ENCODE measurements around the gene SMIM14.
A peak's percentile ranks its signal among the peaks of the same experiment; 100 is the strongest.
"Not testable (repeated sequence)": the region's sequence is repeated elsewhere in the genome, so short reads cannot be mapped to it uniquely, and the experiment has no call there.

Gene SMIM14

GRCh38 chr4:39648213-39648612 lies 9.5 kb upstream of the SMIM14 start:
- DNase-seq (ENCODE audit: low read depth in 2 of 2) = no peak

GRCh38 chr4:39642885-39643552 lies 4.4 kb upstream of the SMIM14 start:
- DNase-seq (ENCODE audit: low read depth in 2 of 2) = no peak

GRCh38 chr4:39641451-39641850 lies 2.8 kb upstream of the SMIM14 start:
- no peak for DNase-seq (ENCODE audit: low read depth in 2 of 2)

- DNase-seq (ENCODE audit: low read depth in 2 of 2) = peak in 1 of 2 donors; percentile 12
These were observed 895 bp downstream of the SMIM14 start for GRCh38 chr4:39637586-39638353.

- DNase-seq (ENCODE audit: low read depth in 2 of 2) = no peak
These were observed 1.5 kb downstream of the SMIM14 start for GRCh38 chr4:39637221-39637585.

GRCh38 chr4:39636531-39637184 lies 2.0 kb downstream of the SMIM14 start:
- no peak for DNase-seq (ENCODE audit: low read depth in 2 of 2)

- no peak for DNase-seq (ENCODE audit: low read depth in 2 of 2)
These were observed 3.6 kb downstream of the SMIM14 start for GRCh38 chr4:39635023-39635422.

GRCh38 chr4:39631700-39632079 lies 7.0 kb downstream of the SMIM14 start:
- no peak for DNase-seq (ENCODE audit: low read depth in 2 of 2)

GRCh38 chr4:39627413-39627812 lies 11.3 kb downstream of the SMIM14 start:
- DNase-seq (ENCODE audit: low read depth in 2 of 2) = no peak

GRCh38 chr4:39626913-39627312 lies 11.8 kb downstream of the SMIM14 start:
- no peak for DNase-seq (ENCODE audit: low read depth in 2 of 2)

- no peak for DNase-seq (ENCODE audit: low read depth in 2 of 2)
These were observed 12.4 kb downstream of the SMIM14 start for GRCh38 chr4:39626261-39626660.

- DNase-seq (ENCODE audit: low read depth in 2 of 2) = no peak
These were observed 17.1 kb downstream of the SMIM14 start for GRCh38 chr4:39621582-39621981.

- no peak for DNase-seq (ENCODE audit: low read depth in 2 of 2)
These were observed 17.9 kb downstream of the SMIM14 start for GRCh38 chr4:39620551-39621313.

- no peak for DNase-seq (ENCODE audit: low read depth in 2 of 2)
These were observed 21.1 kb downstream of the SMIM14 start for GRCh38 chr4:39617534-39617933.

GRCh38 chr4:39616651-39617050 lies 22.0 kb downstream of the SMIM14 start:
- DNase-seq (ENCODE audit: low read depth in 2 of 2) = no peak

- not testable (repeated sequence) for DNase-seq (ENCODE audit: low read depth in 2 of 2)
These were observed 22.6 kb downstream of the SMIM14 start for GRCh38 chr4:39616112-39616511.

GRCh38 chr4:39614487-39615162 lies 24.0 kb downstream of the SMIM14 start:
- no peak for DNase-seq (ENCODE audit: low read depth in 2 of 2)

- DNase-seq (ENCODE audit: low read depth in 2 of 2) = no peak
These were observed 25.5 kb downstream of the SMIM14 start for GRCh38 chr4:39613093-39613656.

- DNase-seq (ENCODE audit: low read depth in 2 of 2) = no peak
These were observed 29.2 kb downstream of the SMIM14 start for GRCh38 chr4:39609454-39609931.

GRCh38 chr4:39608451-39608850 lies 30.2 kb downstream of the SMIM14 start:
- no peak for DNase-seq (ENCODE audit: low read depth in 2 of 2)

- no peak for DNase-seq (ENCODE audit: low read depth in 2 of 2)
These were observed 31.9 kb downstream of the SMIM14 start for GRCh38 chr4:39606747-39607146.
